ENCODE data around the gene PATJ.

DNA sequence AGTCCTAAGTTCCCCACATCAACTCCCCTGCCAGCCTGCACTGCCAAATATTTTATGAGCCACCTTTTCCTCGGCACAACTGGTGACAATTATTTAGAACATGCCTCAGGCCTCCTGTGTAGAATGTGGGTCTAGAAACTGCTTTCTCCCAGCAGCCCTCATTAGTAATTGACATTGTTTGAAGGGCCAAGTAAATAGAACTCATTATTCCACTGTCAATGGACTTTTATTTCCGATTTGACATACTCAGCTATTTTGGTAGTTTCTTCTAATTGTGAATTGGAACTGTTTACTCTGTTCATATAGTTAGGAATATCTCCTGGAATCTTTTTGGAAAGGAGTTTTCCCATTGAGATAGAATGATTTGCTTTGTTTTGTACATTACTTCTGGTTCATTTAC is 283.6 kb downstream of the PATJ start:
- TF ChIP-seq, protein P1, sequence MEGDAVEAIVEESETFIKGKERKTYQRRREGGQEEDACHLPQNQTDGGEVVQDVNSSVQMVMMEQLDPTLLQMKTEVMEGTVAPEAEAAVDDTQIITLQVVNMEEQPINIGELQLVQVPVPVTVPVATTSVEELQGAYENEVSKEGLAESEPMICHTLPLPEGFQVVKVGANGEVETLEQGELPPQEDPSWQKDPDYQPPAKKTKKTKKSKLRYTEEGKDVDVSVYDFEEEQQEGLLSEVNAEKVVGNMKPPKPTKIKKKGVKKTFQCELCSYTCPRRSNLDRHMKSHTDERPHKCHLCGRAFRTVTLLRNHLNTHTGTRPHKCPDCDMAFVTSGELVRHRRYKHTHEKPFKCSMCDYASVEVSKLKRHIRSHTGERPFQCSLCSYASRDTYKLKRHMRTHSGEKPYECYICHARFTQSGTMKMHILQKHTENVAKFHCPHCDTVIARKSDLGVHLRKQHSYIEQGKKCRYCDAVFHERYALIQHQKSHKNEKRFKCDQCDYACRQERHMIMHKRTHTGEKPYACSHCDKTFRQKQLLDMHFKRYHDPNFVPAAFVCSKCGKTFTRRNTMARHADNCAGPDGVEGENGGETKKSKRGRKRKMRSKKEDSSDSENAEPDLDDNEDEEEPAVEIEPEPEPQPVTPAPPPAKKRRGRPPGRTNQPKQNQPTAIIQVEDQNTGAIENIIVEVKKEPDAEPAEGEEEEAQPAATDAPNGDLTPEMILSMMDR (conservative IDR thresholded peaks at IDR 0.05; ENCODE audit: low read depth in 2 of 2), result no peak
- TF ChIP-seq EZH2phosphoT487 (IDR thresholded peaks at IDR 0.05; ENCODE audit: unreplicated experiment), result no peak
- TF ChIP-seq EZH2 (IDR thresholded peaks at IDR 0.05; ENCODE audit: low read depth, unreplicated experiment), result no peak
- TF ChIP-seq POLR2AphosphoS5 (IDR thresholded peaks at IDR 0.05; ENCODE audit: low read depth), result no peak
- TF ChIP-seq, protein P2, sequence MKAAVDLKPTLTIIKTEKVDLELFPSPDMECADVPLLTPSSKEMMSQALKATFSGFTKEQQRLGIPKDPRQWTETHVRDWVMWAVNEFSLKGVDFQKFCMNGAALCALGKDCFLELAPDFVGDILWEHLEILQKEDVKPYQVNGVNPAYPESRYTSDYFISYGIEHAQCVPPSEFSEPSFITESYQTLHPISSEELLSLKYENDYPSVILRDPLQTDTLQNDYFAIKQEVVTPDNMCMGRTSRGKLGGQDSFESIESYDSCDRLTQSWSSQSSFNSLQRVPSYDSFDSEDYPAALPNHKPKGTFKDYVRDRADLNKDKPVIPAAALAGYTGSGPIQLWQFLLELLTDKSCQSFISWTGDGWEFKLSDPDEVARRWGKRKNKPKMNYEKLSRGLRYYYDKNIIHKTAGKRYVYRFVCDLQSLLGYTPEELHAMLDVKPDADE (IDR thresholded peaks at IDR 0.05), result no peak
